ENCODE measurements around the gene TMIE. TPM values are rescaled to one million over a fixed set of nuclear protein-coding genes. Genes with fewer than 3 reads are reported as not detected.

Gene TMIE, protein sequence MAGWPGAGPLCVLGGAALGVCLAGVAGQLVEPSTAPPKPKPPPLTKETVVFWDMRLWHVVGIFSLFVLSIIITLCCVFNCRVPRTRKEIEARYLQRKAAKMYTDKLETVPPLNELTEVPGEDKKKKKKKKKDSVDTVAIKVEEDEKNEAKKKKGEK
- 0.11 TPM in 1 of 2 replicates, not detected in the other for total RNA-seq (2014; rRNA removed; shearing (Covaris generic))
- polyA plus RNA-seq (2015; cell fraction: cytosol; rRNA removed) = 0.18 and 0.23 TPM in 2 replicates
- not detected in 2 replicates for polyA plus RNA-seq (2015; cell fraction: nucleus; rRNA removed)

GRCh38 chr3:46701181-46701939 lies at the start of gene TMIE:
Gene TMIE (plus strand): TSS chr3:46701392. CDS start chr3:46701488, 96 bp downstream.
- in situ Hi-C loops (cut with HindIII; ENCODE audit: low pct_unique_long_range_greater_than_20kb, low sequenced_read_pairs) = no loop called here
- no peak for DNase-seq (ENCODE audit: low read depth, low spot score)

DNA sequence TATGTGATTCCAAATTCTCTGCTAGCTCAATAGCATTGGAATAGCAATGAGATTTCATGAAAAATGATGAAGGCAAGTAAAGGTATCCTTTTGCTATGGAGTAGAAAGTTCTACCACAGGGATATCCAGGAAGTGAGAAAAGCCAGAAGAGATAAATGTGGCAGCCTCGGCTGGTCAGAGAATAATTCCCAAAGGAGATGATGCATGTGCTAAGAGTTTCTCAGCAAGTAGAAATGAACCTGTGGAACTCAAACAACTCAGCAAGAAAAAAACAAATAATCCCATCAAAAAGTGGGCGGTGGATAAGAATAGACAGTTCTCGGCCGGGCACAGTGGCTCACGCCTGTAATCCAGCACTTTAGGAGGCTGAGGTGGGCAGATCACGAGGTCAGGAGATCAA lies 45.9 kb upstream of the TMIE start:
- no peak for DNase-seq (ENCODE audit: low read depth, low spot score)
- in situ Hi-C loops (cut with HindIII; ENCODE audit: low pct_unique_long_range_greater_than_20kb, low sequenced_read_pairs) = no loop called here

GRCh38 chr3:46656778-46657556 lies 44.2 kb upstream of the TMIE start:
- no peak for DNase-seq (ENCODE audit: low read depth, low spot score)
- in situ Hi-C loops (cut with HindIII; ENCODE audit: low pct_unique_long_range_greater_than_20kb, low sequenced_read_pairs) = no loop called here

GRCh38 chr3:46659285-46659684 lies 41.9 kb upstream of the TMIE start:
- in situ Hi-C loops (cut with HindIII; ENCODE audit: low pct_unique_long_range_greater_than_20kb, low sequenced_read_pairs) = no loop called here
- DNase-seq (ENCODE audit: low read depth, low spot score) = no peak

DNA sequence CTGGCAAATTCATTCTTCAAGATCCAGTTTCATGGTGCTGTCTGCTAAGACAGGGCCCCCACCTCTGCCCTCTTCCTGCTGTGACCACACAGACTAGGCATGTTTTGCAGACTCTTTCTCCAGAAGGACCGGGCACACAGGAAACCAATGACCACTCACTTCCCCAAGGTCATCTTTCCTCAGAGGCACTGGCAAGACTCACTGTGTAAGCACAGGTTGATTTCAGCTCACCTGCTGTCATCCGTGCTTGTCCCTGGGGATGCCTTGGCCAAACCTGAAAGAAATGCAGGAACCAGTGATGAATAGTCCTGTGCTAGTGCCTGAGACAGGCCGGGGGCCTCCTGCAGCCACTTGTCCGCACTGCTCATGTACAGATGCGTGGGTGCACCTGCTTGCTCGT lies 41.2 kb upstream of the TMIE start:
- no peak for DNase-seq (ENCODE audit: low read depth, low spot score)
- in situ Hi-C loops (cut with HindIII; ENCODE audit: low pct_unique_long_range_greater_than_20kb, low sequenced_read_pairs) = no loop called here

GRCh38 chr3:46660543-46661523 lies 40.4 kb upstream of the TMIE start:
- peak; percentile 21 for DNase-seq (ENCODE audit: low read depth, low spot score)

GRCh38 chr3:46661776-46662766 lies 39.1 kb upstream of the TMIE start:
- in situ Hi-C loops (cut with HindIII; ENCODE audit: low pct_unique_long_range_greater_than_20kb, low sequenced_read_pairs) = no loop called here

More at GRCh38 chr3:46660543-46661523, 40.4 kb upstream of the TMIE start:
- in situ Hi-C loops (cut with HindIII; ENCODE audit: low pct_unique_long_range_greater_than_20kb, low sequenced_read_pairs) = no loop called here

DNA sequence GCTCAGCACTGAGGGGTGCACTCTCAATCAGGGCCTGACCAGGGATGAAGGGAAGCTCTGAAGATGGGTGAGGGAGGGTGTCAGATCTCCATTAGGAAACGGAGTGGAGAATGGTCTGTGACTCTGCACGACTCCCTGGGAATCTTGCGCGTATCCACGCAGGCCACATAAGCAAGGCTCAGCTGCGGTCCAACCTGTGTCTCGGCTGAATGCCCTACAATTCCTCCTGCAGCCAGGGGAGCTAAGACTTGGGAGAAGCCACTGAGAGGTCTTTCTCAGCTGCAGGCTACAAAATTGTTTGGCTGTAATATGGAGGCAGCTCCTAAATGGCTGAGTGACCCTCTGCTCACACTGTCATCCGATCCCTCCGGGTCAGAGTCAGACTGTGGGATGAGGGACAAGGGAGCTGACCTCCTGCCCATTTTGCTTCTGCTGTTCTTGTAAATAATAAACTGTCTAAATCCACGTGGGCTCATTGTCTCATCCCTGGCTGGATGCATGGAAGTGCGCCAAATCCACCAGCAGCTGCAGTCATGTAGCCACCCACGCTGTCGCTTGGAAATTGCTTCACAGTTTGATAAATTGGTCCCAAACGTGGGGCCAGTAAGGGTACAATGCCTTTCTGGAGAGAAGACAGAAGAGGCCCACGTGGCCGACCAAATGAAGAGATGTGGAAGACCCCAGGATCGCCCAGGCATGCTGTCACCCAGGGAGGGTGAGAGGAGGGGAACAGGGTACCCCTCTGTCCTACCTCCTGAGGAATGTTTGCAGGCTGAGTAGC lies 38.2 kb upstream of the TMIE start:
- in situ Hi-C loops (cut with HindIII; ENCODE audit: low pct_unique_long_range_greater_than_20kb, low sequenced_read_pairs) = no loop called here
- DNase-seq (ENCODE audit: low read depth, low spot score) = no peak

More at GRCh38 chr3:46661776-46662766, 39.1 kb upstream of the TMIE start:
- DNase-seq (ENCODE audit: low read depth, low spot score) = no peak

DNA sequence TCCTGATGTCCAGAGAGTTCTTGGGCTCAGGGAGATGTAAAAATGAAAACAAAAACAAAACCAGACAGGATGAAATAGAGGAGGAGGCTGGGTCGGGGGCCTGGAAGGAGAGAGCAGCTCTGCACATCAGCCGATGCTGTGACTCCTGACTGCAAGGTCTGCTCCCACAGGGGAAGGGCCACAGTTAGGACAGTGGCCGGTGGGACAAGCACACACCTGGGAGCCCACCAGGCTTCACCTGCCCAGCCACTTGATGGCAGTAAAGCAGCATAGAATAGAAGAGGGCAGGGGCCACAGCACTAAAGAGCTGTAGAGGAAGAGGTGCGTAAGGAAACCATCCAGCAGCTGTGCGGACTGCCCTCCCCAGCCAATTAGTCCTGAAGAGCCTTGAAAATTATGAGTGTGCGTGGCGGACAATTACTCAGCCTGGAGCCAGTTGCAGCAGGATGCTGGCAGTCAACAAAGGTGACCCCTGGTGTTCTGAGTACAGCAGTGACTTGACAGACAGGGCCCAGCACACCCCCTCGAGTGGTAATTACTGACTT lies 37.5 kb upstream of the TMIE start:
- in situ Hi-C loops (cut with HindIII; ENCODE audit: low pct_unique_long_range_greater_than_20kb, low sequenced_read_pairs) = no loop called here
- DNase-seq (ENCODE audit: low read depth, low spot score) = peak; percentile 16

DNA sequence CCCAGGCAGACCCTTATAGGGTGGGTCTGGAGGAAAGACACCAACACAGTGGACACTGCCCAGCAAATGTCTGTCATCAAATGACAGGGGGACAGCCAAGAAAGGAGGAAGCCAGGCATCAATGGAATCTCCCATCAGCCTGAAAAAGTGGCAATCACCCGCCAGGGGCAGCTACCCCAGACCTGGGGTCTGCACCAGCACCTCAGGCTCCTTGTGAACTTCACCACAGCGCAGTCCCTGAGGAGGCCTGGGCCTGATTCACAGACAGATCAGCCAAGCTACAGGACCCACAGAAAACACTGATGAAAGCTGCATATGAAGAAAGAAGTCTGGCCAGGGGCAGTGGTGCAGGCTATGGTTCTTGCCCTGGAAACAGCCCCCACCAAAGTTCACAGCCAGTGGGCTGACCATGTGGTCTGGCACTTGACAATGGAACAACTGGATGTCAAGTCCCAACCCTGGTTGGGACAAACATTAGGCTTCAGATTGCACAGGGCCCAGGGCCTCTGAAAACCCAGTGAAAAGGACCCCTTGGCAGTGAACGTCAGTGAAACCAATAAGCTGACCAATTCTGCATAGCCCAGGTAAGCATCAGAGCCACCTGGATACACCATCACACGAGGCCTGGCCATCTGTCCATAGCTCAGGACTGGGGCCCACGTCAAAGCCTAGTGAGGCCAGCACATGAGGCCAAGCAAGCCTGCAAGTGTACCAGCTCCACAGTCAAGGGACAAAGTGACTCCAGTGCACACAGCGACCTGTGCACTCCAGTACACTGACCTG lies 36.8 kb upstream of the TMIE start:
- in situ Hi-C loops (cut with HindIII; ENCODE audit: low pct_unique_long_range_greater_than_20kb, low sequenced_read_pairs) = no loop called here
- DNase-seq (ENCODE audit: low read depth, low spot score) = no peak

DNA sequence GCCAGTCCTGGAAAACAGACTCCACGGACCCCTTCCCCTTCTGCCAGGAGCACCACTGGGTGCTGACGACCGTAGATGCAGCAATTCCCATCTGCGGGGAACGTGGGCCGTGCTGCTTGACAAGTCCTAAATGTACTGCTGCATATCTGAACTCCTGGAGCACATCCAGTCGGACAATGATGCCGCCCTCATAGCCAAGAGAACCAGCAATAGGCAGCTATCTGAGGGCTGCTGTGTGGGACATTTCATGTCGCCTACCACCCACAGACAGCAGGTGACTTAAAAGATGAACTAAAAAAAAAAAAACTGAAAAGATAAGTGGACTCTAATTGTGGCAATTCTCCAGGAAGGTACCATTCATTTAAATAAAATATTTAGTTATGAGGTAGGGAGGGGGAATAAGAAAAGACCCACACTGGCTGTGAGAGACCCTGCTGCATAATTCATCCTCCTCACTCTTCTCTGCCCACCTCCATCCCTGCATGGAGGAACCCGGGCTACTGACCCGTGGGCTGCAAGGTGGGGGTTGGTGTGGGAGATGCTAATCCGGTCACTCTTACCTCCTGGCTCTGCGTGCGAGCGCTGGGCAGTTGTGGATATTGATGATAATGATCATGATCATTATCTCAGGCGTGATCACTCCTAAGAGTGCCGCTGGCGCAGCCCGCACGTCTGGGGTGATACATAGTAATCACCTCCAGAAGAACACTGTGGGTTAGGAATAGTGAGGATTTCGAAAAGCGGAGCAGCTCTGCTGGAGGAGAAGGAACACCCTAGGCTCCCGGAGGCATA lies 36.0 kb upstream of the TMIE start:
- in situ Hi-C loops (cut with HindIII; ENCODE audit: low pct_unique_long_range_greater_than_20kb, low sequenced_read_pairs) = no loop called here
- no peak for DNase-seq (ENCODE audit: low read depth, low spot score)

DNA sequence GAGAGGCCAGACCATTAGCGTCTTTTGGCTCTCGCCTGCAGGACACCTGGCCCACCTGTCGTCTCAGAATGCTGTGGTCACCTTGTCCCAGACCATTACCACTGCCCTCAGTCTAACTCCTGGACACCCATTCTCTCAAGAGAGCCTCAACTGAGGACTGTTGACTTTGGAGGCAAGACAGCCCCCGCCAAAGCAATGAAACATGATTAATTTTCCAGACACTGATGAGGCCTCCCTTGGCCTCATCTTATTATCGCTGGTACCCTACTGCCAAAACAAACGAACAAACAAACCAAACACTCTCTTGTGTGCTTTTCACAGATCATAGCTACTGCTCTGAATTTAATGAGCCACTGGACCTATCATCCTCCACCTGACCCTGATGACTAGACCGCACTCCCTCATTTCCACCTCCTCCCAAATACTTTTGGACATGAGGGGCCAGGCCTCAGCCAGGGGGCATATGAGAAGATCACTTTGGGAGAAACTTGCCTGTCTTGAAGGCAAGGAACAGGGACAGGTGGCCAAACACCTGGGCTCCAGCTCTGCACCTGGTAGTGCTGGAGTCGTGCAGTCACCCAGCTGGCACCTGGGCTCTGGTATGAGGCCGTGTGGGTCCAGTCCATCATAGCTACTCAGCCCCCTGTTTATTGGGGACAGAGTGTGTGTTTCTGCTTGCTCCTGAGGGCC lies 35.3 kb upstream of the TMIE start:
- no peak for DNase-seq (ENCODE audit: low read depth, low spot score)
- in situ Hi-C loops (cut with HindIII; ENCODE audit: low pct_unique_long_range_greater_than_20kb, low sequenced_read_pairs) = no loop called here

- DNase-seq (ENCODE audit: low read depth, low spot score) = no peak
- in situ Hi-C loops (cut with HindIII; ENCODE audit: low pct_unique_long_range_greater_than_20kb, low sequenced_read_pairs) = no loop called here
Observed at GRCh38 chr3:46666453-46666845, 34.7 kb upstream of the TMIE start.

All from SK-MEL-5 (cell line).